ENCODE measurements around the gene BAG2.

The BAG2 gene

GRCh38 chr6:57177545-57178265 lies 5.6 kb downstream of the BAG2 start:
- no peak for DNase-seq

GRCh38 chr6:57180596-57180995 lies 8.5 kb downstream of the BAG2 start:
- DNase-seq, result no peak

GRCh38 chr6:57182017-57182432 lies 9.9 kb downstream of the BAG2 start:
- DNase-seq, result no peak

- DNase-seq, result no peak
These were observed 11.2 kb downstream of the BAG2 start for GRCh38 chr6:57183336-57183735.

GRCh38 chr6:57190140-57190539 lies 18.0 kb downstream of the BAG2 start:
- no peak for DNase-seq

GRCh38 chr6:57193177-57193576 lies 21.1 kb downstream of the BAG2 start:
- no peak for DNase-seq

- no peak for DNase-seq
These were observed 23.3 kb downstream of the BAG2 start for GRCh38 chr6:57195457-57195856.

GRCh38 chr6:57198926-57199636 lies 27.0 kb downstream of the BAG2 start:
- DNase-seq, result no peak

- no peak for DNase-seq
These were observed 29.6 kb downstream of the BAG2 start for GRCh38 chr6:57201718-57202117.

GRCh38 chr6:57205550-57206328 lies 33.6 kb downstream of the BAG2 start:
- DNase-seq, result no peak

GRCh38 chr6:57207141-57207540 lies 35.0 kb downstream of the BAG2 start:
- DNase-seq, result no peak

GRCh38 chr6:57207872-57208271 lies 35.7 kb downstream of the BAG2 start:
- no peak for DNase-seq

GRCh38 chr6:57209030-57209429 lies 36.9 kb downstream of the BAG2 start:
- DNase-seq, result no peak

- no peak for DNase-seq
These were observed 37.9 kb downstream of the BAG2 start for GRCh38 chr6:57210060-57210459.

GRCh38 chr6:57215260-57215659 lies 43.1 kb downstream of the BAG2 start:
- no peak for DNase-seq

GRCh38 chr6:57216235-57217101 lies 44.3 kb downstream of the BAG2 start:
- no peak for DNase-seq

GRCh38 chr6:57217270-57217669 lies 45.1 kb downstream of the BAG2 start:
- no peak for DNase-seq

- no peak for DNase-seq
These were observed 48.1 kb downstream of the BAG2 start for GRCh38 chr6:57220083-57220703.

- peak; percentile 81 for DNase-seq
These were observed 49.2 kb downstream of the BAG2 start for GRCh38 chr6:57221191-57221935.

- peak; percentile 93 for DNase-seq
These were observed 50.0 kb downstream of the BAG2 start, which contains the start of gene RAB23 for GRCh38 chr6:57221936-57222742. Gene RAB23, minus strand, starts transcription at chr6:57222307. Its CDS starts 11,927 bp downstream, at chr6:57210380.

- no peak for DNase-seq
These were observed 50.6 kb downstream of the BAG2 start for GRCh38 chr6:57222743-57223077.

Data from activated effector memory CD4-positive, alpha-beta T cell treated with anti-CD3 and anti-CD28 coated beads, Interleukin-2, amount 50 U/mL, for 16 hours (primary cell).